Type B pancreatic cell (in vitro differentiated cells): ENCODE measurements around the gene KRTAP10-9. TPM values are rescaled to one million over a fixed set of nuclear protein-coding genes. Genes with fewer than 3 reads are reported as not detected.
"Not testable (repeated sequence)": the region's sequence is repeated elsewhere in the genome, so short reads cannot be mapped to it uniquely, and the experiment has no call there.

Source experiments
- DNase-seq: peaks from one replicate; pipeline ENCODE4 v3.0.0; 2021; ENCODE audit warnings: mixed read lengths; ENCODE audit not compliant: unreplicated experiment; ENCODE audit errors: extremely low spot score
- H3K27ac Mint-ChIP-seq: 2 replicates; pipeline ENCODE4 v1.8.0; 2021; ENCODE audit warnings: mild to moderate bottlenecking, mixed read lengths
- H3K27me3 Mint-ChIP-seq: 2 replicates; pipeline ENCODE4 v1.8.0; 2021; ENCODE audit warnings: mixed read lengths
- H3K36me3 Mint-ChIP-seq: 2 replicates; pipeline ENCODE4 v1.8.0; 2021; ENCODE audit warnings: mixed read lengths
- H3K4me1 Mint-ChIP-seq: one replicate; pipeline ENCODE4 v1.8.0; 2021; ENCODE audit warnings: mixed read lengths; ENCODE audit not compliant: unreplicated experiment
- H3K4me3 Mint-ChIP-seq: 2 replicates; pipeline ENCODE4 v1.8.0; 2021; ENCODE audit warnings: mild to moderate bottlenecking, mixed read lengths
- H3K9me3 Mint-ChIP-seq: 2 replicates; pipeline ENCODE4 v1.8.0; 2021; ENCODE audit warnings: mixed read lengths
- CTCF ChIP-seq: fragments of 200-600 bp; sonication (generic); conservative IDR thresholded peaks from 2 replicates; pipeline ENCODE4 v1.5.0; 2021; ENCODE audit warnings: antibody characterized with exemption, mild to moderate bottlenecking
- total RNA-seq: library from RNA; stranded (reverse); gene quantifications from 2 replicates; pipeline ENCODE4 v1.2.1, GENCODE V29; 2021; ENCODE audit warnings: low replicate concordance

KRTAP10-9 gene
- total RNA-seq, 1 donor from 2014 or later, result not detected

GRCh38 chr21:44643741-44644310 is 16.9 kb downstream of the KRTAP10-9 start:
- H3K36me3 Mint-ChIP-seq, result no peaks in the 10 kb centered on the region
- no peak overlapping the region for H3K27ac Mint-ChIP-seq
- H3K4me3 Mint-ChIP-seq, result no peak overlapping the region
- H3K27me3 Mint-ChIP-seq, result peaks cover 9% of the 10 kb centered on the region
- no peak for DNase-seq
- no peak for TF ChIP-seq CTCF
- H3K4me1 Mint-ChIP-seq, result peaks cover 4% of the 10 kb centered on the region
- H3K9me3 Mint-ChIP-seq, result peaks cover 18% of the 10 kb centered on the region

- Mint-ChIP-seq H3K36me3 (no peaks in the 10 kb centered on the region), H3K9me3 (peaks cover 18% of the 10 kb centered on the region), H3K27ac (no peak overlapping the region), H3K4me1 (peaks cover 4% of the 10 kb centered on the region), H3K27me3 (peaks cover 9% of the 10 kb centered on the region), H3K4me3 (no peak overlapping the region)
- TF ChIP-seq CTCF, result no peak
- DNase-seq, result no peak
Measured at GRCh38 chr21:44644878-44645277, 18.0 kb downstream of the KRTAP10-9 start.

- not testable (repeated sequence) for H3K36me3 Mint-ChIP-seq, H3K27ac Mint-ChIP-seq
Measured at GRCh38 chr21:44646366-44647221, 19.7 kb downstream of the KRTAP10-9 start, which contains the start of gene KRTAP10-11. TSS of gene KRTAP10-11 (plus strand) at chr21:44646414. CDS start at chr21:44646459, 45 bp downstream.

GRCh38 chr21:44647222-44647552 is 20.3 kb downstream of the KRTAP10-9 start:
- no peaks in the 10 kb centered on the region for H3K36me3 Mint-ChIP-seq
- H3K27me3 Mint-ChIP-seq, result peaks cover 9% of the 10 kb centered on the region
- TF ChIP-seq CTCF, result no peak
- no peak for DNase-seq
- peaks cover 4% of the 10 kb centered on the region for H3K4me1 Mint-ChIP-seq
- no peak overlapping the region for H3K27ac Mint-ChIP-seq
- peaks cover 12% of the 10 kb centered on the region for H3K9me3 Mint-ChIP-seq
- H3K4me3 Mint-ChIP-seq, result no peak overlapping the region

More at GRCh38 chr21:44646366-44647221, 19.7 kb downstream of the KRTAP10-9 start, which contains the start of gene KRTAP10-11:
- DNase-seq, result peak; percentile 61
- H3K4me1 Mint-ChIP-seq, H3K4me3 Mint-ChIP-seq, H3K27me3 Mint-ChIP-seq: not testable (repeated sequence)
- peaks cover 12% of the 10 kb centered on the region for H3K9me3 Mint-ChIP-seq

- Mint-ChIP-seq H3K4me3 (no peak overlapping the region), H3K27me3 (peaks cover 9% of the 10 kb centered on the region), H3K27ac (no peak overlapping the region), H3K36me3 (no peaks in the 10 kb centered on the region), H3K9me3 (peaks cover 9% of the 10 kb centered on the region), H3K4me1 (peaks cover 4% of the 10 kb centered on the region)
- DNase-seq, result peak; percentile 60
- TF ChIP-seq CTCF, result no peak
Measured at GRCh38 chr21:44648557-44649311, 21.8 kb downstream of the KRTAP10-9 start.
